Measurements from ENCODE around the gene MIGA2.
A peak's percentile ranks its signal among the peaks of the same experiment; 100 is the strongest.

MIGA2 gene

GRCh38 chr9:129010267-129010975 is 26.0 kb upstream of the MIGA2 start:
- no peak for DNase-seq (ENCODE audit: low read depth in 2 of 2, low spot score in 1 of 2)

- no peak for DNase-seq (ENCODE audit: low read depth in 2 of 2, low spot score in 1 of 2)
Observed at GRCh38 chr9:129011170-129011569, 25.3 kb upstream of the MIGA2 start.

- no peak for DNase-seq (ENCODE audit: low read depth in 2 of 2, low spot score in 1 of 2)
Observed at GRCh38 chr9:129011761-129012181, 24.7 kb upstream of the MIGA2 start.

- no peak for DNase-seq (ENCODE audit: low read depth in 2 of 2, low spot score in 1 of 2)
Observed at GRCh38 chr9:129012343-129012742, 24.1 kb upstream of the MIGA2 start.

- DNase-seq (ENCODE audit: low read depth in 2 of 2, low spot score in 1 of 2) = no peak
Observed at GRCh38 chr9:129012893-129013448, 23.5 kb upstream of the MIGA2 start.

- no peak for DNase-seq (ENCODE audit: low read depth in 2 of 2, low spot score in 1 of 2)
Observed at GRCh38 chr9:129013674-129014073, 22.8 kb upstream of the MIGA2 start.

- no peak for DNase-seq (ENCODE audit: low read depth in 2 of 2, low spot score in 1 of 2)
Observed at GRCh38 chr9:129014124-129014523, 22.3 kb upstream of the MIGA2 start.

- no peak for DNase-seq (ENCODE audit: low read depth in 2 of 2, low spot score in 1 of 2)
Observed at GRCh38 chr9:129014608-129015007, 21.8 kb upstream of the MIGA2 start.

- DNase-seq (ENCODE audit: low read depth in 2 of 2, low spot score in 1 of 2) = no peak
Observed at GRCh38 chr9:129021091-129021490, 15.3 kb upstream of the MIGA2 start.

- DNase-seq (ENCODE audit: low read depth in 2 of 2, low spot score in 1 of 2) = no peak
Observed at GRCh38 chr9:129022037-129022436, 14.4 kb upstream of the MIGA2 start.

GRCh38 chr9:129023036-129023907 is 13.2 kb upstream of the MIGA2 start:
- no peak for DNase-seq (ENCODE audit: low read depth in 2 of 2, low spot score in 1 of 2)

- no peak for DNase-seq (ENCODE audit: low read depth in 2 of 2, low spot score in 1 of 2)
Observed at GRCh38 chr9:129023908-129024233, 12.6 kb upstream of the MIGA2 start.

- DNase-seq (ENCODE audit: low read depth in 2 of 2, low spot score in 1 of 2) = no peak
Observed at GRCh38 chr9:129026442-129027223, 9.8 kb upstream of the MIGA2 start.

GRCh38 chr9:129027224-129027684 is 9.2 kb upstream of the MIGA2 start:
- no peak for DNase-seq (ENCODE audit: low read depth in 2 of 2, low spot score in 1 of 2)

GRCh38 chr9:129027685-129028191 is 8.7 kb upstream of the MIGA2 start:
- peak in 1 of 2 donors; percentile 21 for DNase-seq (ENCODE audit: low read depth in 2 of 2, low spot score in 1 of 2)

GRCh38 chr9:129028192-129028966 is 8.0 kb upstream of the MIGA2 start, which contains the start of gene SH3GLB2:
TSS of gene SH3GLB2 (minus strand) at chr9:129028331. CDS start at chr9:129028154, 177 bp downstream.
- DNase-seq (ENCODE audit: low read depth in 2 of 2, low spot score in 1 of 2) = peak; percentile 93

- DNase-seq (ENCODE audit: low read depth in 2 of 2, low spot score in 1 of 2) = no peak
Observed at GRCh38 chr9:129030191-129030590, 6.2 kb upstream of the MIGA2 start.

- DNase-seq (ENCODE audit: low read depth in 2 of 2, low spot score in 1 of 2) = no peak
Observed at GRCh38 chr9:129031514-129031913, 4.9 kb upstream of the MIGA2 start.

GRCh38 chr9:129032541-129033159 is 3.8 kb upstream of the MIGA2 start:
- DNase-seq (ENCODE audit: low read depth in 2 of 2, low spot score in 1 of 2) = no peak

GRCh38 chr9:129033216-129033615 is 3.2 kb upstream of the MIGA2 start:
- no peak for DNase-seq (ENCODE audit: low read depth in 2 of 2, low spot score in 1 of 2)
